Gastrocnemius medialis (tissue), 4 donors: ENCODE results near the gene ZNF697.

Experiments used
- POLR2A ChIP-seq, 2 donors: fragments of 450-650 bp; IDR thresholded peaks; one replicate each; pipeline ENCODE4 v1.6.1; 2017; ENCODE audit warnings: antibody characterized with exemption in 2 of 2, mild to moderate bottlenecking in 2 of 2, moderate library complexity in 2 of 2
- TF ChIP-seq, protein P1 (sequence below), 5 experiments: fragments of 450-650 bp in 3 of 5; fragments of 200-600 bp in 2 of 5; sonication (generic) in 2 of 5; IDR thresholded peaks in 4 of 5; conservative IDR thresholded peaks in 1 of 5; 1 replicate in 4 of 5; 2 replicates in 1 of 5; pipeline ENCODE4 v1.5.1; 2016 to 2019; ENCODE audit warnings: antibody characterized with exemption in 5 of 5, mild to moderate bottlenecking in 3 of 5, moderate library complexity in 3 of 5

DNA sequence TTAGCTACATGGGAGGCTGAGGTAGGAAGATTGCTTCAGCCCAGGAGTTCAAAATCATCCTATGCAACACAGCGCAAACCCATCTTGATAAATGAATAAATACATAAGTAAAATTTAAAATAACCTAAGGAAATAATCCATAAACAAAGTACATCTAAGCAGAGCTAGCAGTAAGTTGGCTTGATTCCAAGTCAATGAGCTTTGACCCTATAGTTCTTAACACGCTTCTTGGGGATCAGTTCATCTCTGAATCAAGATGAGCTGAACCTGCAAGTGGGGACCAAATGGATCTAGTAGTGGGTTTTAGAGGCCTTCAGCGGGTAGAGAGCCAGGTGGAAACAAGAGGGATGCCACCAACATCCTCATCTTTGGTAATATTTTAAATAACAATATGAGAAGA, 32.1 kb upstream of the ZNF697 start:
- TF ChIP-seq, protein P1, sequence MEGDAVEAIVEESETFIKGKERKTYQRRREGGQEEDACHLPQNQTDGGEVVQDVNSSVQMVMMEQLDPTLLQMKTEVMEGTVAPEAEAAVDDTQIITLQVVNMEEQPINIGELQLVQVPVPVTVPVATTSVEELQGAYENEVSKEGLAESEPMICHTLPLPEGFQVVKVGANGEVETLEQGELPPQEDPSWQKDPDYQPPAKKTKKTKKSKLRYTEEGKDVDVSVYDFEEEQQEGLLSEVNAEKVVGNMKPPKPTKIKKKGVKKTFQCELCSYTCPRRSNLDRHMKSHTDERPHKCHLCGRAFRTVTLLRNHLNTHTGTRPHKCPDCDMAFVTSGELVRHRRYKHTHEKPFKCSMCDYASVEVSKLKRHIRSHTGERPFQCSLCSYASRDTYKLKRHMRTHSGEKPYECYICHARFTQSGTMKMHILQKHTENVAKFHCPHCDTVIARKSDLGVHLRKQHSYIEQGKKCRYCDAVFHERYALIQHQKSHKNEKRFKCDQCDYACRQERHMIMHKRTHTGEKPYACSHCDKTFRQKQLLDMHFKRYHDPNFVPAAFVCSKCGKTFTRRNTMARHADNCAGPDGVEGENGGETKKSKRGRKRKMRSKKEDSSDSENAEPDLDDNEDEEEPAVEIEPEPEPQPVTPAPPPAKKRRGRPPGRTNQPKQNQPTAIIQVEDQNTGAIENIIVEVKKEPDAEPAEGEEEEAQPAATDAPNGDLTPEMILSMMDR (IDR thresholded peaks at IDR 0.05 in 4 of 5, conservative IDR thresholded peaks at IDR 0.05 in 1 of 5) = no peak
- TF ChIP-seq POLR2A (IDR thresholded peaks at IDR 0.05) = no peak
